WERI-Rb-1 (cell line): ENCODE data around the gene VAPB.

ENCODE experiments used
- DNase-seq: peaks from one replicate; pipeline ENCODE4 v3.0.0-alpha.2; 2020
- H3K27ac ChIP-seq: fragments of 250-450 bp; sonication (Bioruptor Pico); 2 replicates; pipeline ENCODE4 v1.5.1; 2020; ENCODE audit warnings: mild to moderate bottlenecking, moderate library complexity
- H3K27me3 ChIP-seq: fragments of 250-450 bp; sonication (Bioruptor Pico); 2 replicates; pipeline ENCODE4 v1.5.1; 2021; ENCODE audit warnings: mild to moderate bottlenecking, low read depth, moderate library complexity; ENCODE audit not compliant: insufficient read depth, severe bottlenecking
- H3K36me3 ChIP-seq: fragments of 250-450 bp; sonication (Bioruptor Pico); 2 replicates; pipeline ENCODE4 v1.5.1; 2020; ENCODE audit warnings: mild to moderate bottlenecking, moderate library complexity
- H3K4me3 ChIP-seq: 2 replicates; pipeline ENCODE4 v1.5.1; 2011; ENCODE audit warnings: low read depth, mild to moderate bottlenecking, control low read depth, low read length
- H3K9me3 ChIP-seq: fragments of 250-450 bp; sonication (Bioruptor Pico); 2 replicates; pipeline ENCODE4 v1.5.1; 2021; ENCODE audit warnings: mild to moderate bottlenecking, moderate library complexity; ENCODE audit not compliant: severe bottlenecking
- TF ChIP-seq, protein P1 (sequence below): IDR thresholded peaks from 2 replicates; pipeline ENCODE4 v1.5.1; 2011; ENCODE audit warnings: low read depth, mild to moderate bottlenecking, control low read depth, inconsistent platforms, low read length

The VAPB gene

DNA sequence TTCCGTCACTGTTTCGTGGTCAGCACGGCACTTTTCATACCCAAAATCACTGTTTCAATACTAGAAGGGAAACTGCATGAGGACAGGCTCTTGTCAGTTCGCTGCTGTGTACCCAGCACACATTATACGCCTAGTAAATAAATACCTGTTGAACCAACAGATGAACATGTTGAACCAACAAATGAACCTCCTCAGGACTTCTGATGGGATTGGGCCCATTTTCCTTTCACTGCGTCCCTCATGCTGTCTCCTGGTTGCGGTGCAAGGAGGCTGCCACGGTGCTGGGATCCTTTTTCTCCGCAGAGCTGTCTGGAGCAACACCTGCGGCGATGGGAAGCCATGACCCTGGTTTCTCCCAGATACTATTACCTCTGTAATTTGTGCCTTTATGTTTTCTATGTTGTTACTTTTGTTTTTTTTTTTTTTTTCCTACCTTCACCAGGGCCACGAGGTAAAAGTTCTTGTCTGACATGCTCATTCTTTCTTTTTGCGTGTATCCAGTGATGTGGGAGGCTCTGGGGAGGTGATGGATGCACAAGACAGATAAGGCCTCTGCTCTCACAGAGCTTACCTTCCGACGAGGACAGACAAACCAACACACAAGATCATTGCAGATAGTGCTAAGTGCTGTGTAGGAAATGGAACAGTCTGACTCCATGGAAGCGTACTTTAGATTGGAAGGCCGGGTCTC lies 1.1 kb downstream of the VAPB start:
- DNase-seq = no peak
- Histone ChIP-seq H3K9me3 (no peaks in the 10 kb centered on the region), H3K27ac (peak overlapping the region; percentile 89), H3K4me3 (peak overlapping the region; percentile 91), H3K27me3 (no peaks in the 10 kb centered on the region), H3K36me3 (peaks cover 33% of the 10 kb centered on the region)
- TF ChIP-seq, protein P1, sequence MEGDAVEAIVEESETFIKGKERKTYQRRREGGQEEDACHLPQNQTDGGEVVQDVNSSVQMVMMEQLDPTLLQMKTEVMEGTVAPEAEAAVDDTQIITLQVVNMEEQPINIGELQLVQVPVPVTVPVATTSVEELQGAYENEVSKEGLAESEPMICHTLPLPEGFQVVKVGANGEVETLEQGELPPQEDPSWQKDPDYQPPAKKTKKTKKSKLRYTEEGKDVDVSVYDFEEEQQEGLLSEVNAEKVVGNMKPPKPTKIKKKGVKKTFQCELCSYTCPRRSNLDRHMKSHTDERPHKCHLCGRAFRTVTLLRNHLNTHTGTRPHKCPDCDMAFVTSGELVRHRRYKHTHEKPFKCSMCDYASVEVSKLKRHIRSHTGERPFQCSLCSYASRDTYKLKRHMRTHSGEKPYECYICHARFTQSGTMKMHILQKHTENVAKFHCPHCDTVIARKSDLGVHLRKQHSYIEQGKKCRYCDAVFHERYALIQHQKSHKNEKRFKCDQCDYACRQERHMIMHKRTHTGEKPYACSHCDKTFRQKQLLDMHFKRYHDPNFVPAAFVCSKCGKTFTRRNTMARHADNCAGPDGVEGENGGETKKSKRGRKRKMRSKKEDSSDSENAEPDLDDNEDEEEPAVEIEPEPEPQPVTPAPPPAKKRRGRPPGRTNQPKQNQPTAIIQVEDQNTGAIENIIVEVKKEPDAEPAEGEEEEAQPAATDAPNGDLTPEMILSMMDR = no peak

DNA sequence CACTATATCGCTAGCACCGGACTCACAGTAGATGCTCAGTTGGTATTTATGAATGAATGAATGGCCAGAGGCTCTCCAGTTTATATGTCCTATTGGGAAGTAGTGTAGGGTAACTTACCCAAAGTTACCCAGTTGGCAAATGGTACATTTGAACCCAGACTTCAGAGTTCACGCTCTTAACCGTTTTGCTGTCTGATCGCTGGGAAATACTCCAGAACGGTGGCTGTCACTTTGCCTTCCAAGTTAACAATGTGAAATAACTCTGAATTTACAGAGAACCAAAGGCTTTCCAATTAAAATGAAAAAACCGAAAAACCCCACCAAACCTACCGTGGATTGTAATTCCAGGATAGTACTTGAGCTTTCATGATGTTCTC lies 1.6 kb downstream of the VAPB start:
- TF ChIP-seq, protein P1 = no peak
- no peak for DNase-seq
- no peak overlapping the region for H3K27ac ChIP-seq
- H3K9me3 ChIP-seq = no peaks in the 10 kb centered on the region
- no peak overlapping the region for H3K4me3 ChIP-seq
- peaks cover 33% of the 10 kb centered on the region for H3K36me3 ChIP-seq
- H3K27me3 ChIP-seq = no peaks in the 10 kb centered on the region

DNA sequence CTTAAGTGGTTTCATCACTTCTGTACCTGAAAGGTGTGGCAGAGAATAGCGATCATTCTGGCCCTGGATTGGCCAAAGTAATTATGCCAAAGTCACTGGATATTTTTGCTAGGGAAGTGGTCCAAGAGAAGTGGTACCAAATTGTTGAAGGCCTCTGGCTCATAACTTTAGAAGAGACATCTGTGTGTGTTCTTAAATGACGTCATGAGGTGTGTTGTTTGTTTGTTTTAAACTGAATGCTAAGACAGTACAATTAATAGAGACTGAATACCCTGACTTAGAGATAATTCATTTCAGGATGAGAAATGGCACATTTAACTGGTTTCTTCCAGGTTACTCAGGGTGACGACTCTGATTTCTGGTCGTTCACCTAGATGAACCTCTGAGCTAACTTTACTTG lies 3.3 kb downstream of the VAPB start:
- no peak overlapping the region for H3K4me3 ChIP-seq

DNA sequence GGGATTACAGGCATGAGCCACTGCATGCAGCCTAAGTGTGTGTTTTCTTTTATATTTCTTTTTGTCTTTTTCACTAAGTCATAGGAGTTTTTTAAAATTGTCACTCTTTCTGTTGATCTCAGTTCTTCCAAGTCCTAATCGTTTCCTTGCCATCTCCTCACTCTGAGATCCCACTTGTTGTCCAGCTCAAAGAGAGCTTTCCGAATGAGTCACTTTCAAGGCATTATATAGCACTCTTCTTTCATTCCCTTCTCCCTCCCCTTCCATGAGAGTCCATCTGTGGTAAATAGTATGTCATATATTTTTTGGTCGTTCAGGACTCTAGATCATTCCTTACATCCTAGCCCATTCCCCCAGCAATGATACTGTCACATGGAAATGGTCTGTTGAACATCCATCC lies 4.3 kb downstream of the VAPB start:
- TF ChIP-seq, protein P1 = no peak
- no peak overlapping the region for H3K4me3 ChIP-seq
- H3K9me3 ChIP-seq = no peaks in the 10 kb centered on the region
- DNase-seq = no peak
- no peaks in the 10 kb centered on the region for H3K27me3 ChIP-seq
- peaks cover 33% of the 10 kb centered on the region for H3K36me3 ChIP-seq
- no peak overlapping the region for H3K27ac ChIP-seq

More for the DNA sequence above, 3.3 kb downstream of the VAPB start:
- peaks cover 33% of the 10 kb centered on the region for H3K36me3 ChIP-seq
- TF ChIP-seq, protein P1 = no peak
- no peaks in the 10 kb centered on the region for H3K27me3 ChIP-seq
- no peak overlapping the region for H3K27ac ChIP-seq
- no peaks in the 10 kb centered on the region for H3K9me3 ChIP-seq
- DNase-seq = no peak

DNA sequence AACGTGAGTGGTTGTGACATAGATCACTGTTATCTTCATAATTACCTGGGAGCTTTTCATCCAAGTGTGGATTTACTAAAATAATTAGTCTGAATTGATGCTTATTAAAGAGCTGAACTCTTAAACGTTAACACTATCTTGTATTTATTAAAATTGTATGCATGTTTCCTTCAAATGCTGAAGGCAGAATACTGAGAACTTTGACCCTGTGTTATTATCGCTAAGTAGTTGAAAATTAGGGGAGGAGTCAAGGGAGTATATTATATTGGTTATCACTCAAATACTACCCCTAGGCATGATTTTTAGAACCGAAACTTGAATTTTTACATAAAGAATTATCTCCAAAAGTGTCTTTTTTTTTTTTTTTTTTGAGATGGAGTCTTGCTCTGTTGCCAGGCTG lies 5.8 kb downstream of the VAPB start:
- Histone ChIP-seq H3K27ac (no peak overlapping the region), H3K36me3 (peaks cover 31% of the 10 kb centered on the region), H3K4me3 (no peak overlapping the region), H3K9me3 (no peaks in the 10 kb centered on the region), H3K27me3 (no peaks in the 10 kb centered on the region)
- TF ChIP-seq, protein P1 = no peak
- no peak for DNase-seq

DNA sequence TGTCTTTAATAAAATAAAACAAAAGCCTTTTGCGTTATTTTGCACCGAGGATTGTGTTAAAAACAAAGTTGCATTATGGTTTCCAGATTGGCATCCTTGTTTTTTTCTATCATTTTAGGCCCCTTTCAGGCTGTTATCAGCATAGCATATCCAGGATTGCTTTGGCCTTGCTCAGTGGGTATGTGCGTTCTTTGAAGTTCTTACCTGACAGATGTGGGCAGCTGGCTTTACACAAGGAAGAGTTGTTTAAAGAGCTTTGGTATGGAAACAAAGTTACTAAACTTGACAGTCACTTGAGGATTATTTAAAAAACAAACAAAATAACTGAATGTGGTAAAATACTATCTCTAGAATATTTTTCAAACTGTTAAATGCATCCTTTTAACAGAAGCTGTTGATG lies 6.6 kb downstream of the VAPB start:
- no peak overlapping the region for H3K27ac ChIP-seq
- TF ChIP-seq, protein P1 = no peak

More for the DNA sequence above, 6.6 kb downstream of the VAPB start:
- H3K9me3 ChIP-seq = no peaks in the 10 kb centered on the region
- no peaks in the 10 kb centered on the region for H3K27me3 ChIP-seq
- peaks cover 24% of the 10 kb centered on the region for H3K36me3 ChIP-seq
- no peak overlapping the region for H3K4me3 ChIP-seq
- no peak for DNase-seq
